HL-60 (cell line): ENCODE measurements around the gene TLE7.
A peak's percentile ranks its signal among the peaks of the same experiment; 100 is the strongest.

Experiments
- DNase-seq, 2 experiments: peaks; one replicate each; pipeline ENCODE4 v3.0.0-alpha.2; 2010 to 2020; ENCODE audit warnings: low read depth in 1 of 2, low spot score in 1 of 2
- H3K27ac ChIP-seq: fragments of 250-450 bp; sonication (Bioruptor Pico); replicated peaks from 2 replicates; pipeline ENCODE4 v1.5.1; 2020; ENCODE audit warnings: mild to moderate bottlenecking, moderate library complexity
- H3K27me3 ChIP-seq: fragments of 250-450 bp; sonication (Bioruptor Pico); 2 replicates; pipeline ENCODE4 v1.5.1; 2021; ENCODE audit warnings: mild to moderate bottlenecking, moderate library complexity; ENCODE audit not compliant: insufficient read depth, poor library complexity, severe bottlenecking
- H3K4me3 ChIP-seq: replicated peaks from 2 replicates; pipeline ENCODE4 v1.5.1; 2011; ENCODE audit warnings: mild to moderate bottlenecking, control low read depth, low read length; ENCODE audit not compliant: insufficient read depth
- CTCF ChIP-seq: IDR thresholded peaks from one replicate; pipeline ENCODE4 v1.5.1; 2011; ENCODE audit warnings: low read length, control low read depth, inconsistent platforms; ENCODE audit not compliant: insufficient read depth
- GABPA ChIP-seq: IDR thresholded peaks from 2 replicates; pipeline ENCODE4 v1.6.1; 2012; ENCODE audit warnings: low read depth
- POLR2AphosphoS5 ChIP-seq: IDR thresholded peaks from 2 replicates; pipeline ENCODE4 v1.6.1; 2012; ENCODE audit warnings: low read depth
- REST ChIP-seq: IDR thresholded peaks from 2 replicates; pipeline ENCODE4 v1.6.1; 2012; ENCODE audit warnings: low read depth; ENCODE audit not compliant: insufficient replicate concordance
- SPI1 ChIP-seq: IDR thresholded peaks from 2 replicates; pipeline ENCODE4 v1.6.1; 2012; ENCODE audit warnings: low read depth, mild to moderate bottlenecking, borderline replicate concordance

TLE7 gene

GRCh38 chr16:71428385-71428784 is 13.5 kb downstream of the TLE7 start:
- Histone ChIP-seq H3K27ac (no peak overlapping the region), H3K27me3 (peaks cover 21% of the 10 kb centered on the region), H3K4me3 (no peak overlapping the region)
- no peak for TF ChIP-seq REST
- no peak for TF ChIP-seq SPI1
- no peak for TF ChIP-seq CTCF
- no peak for TF ChIP-seq POLR2AphosphoS5
- no peak for TF ChIP-seq GABPA
- DNase-seq, result no peak

GRCh38 chr16:71426880-71427615 is 14.8 kb downstream of the TLE7 start:
- H3K4me3 ChIP-seq, result no peak overlapping the region
- peaks cover 21% of the 10 kb centered on the region for H3K27me3 ChIP-seq
- DNase-seq, result no peak
- H3K27ac ChIP-seq, result no peak overlapping the region
- TF ChIP-seq POLR2AphosphoS5, result no peak
- TF ChIP-seq SPI1, result no peak
- no peak for TF ChIP-seq GABPA
- TF ChIP-seq CTCF, result no peak
- TF ChIP-seq REST, result no peak

- TF ChIP-seq REST (no peak), GABPA (no peak), CTCF (no peak), POLR2AphosphoS5 (no peak), SPI1 (no peak)
- Histone ChIP-seq H3K4me3 (no peak overlapping the region), H3K27me3 (peaks cover 21% of the 10 kb centered on the region), H3K27ac (no peak overlapping the region)
- peak; percentile 16 to 53 for DNase-seq
Measured at GRCh38 chr16:71426069-71426879, 15.6 kb downstream of the TLE7 start.
